ENCODE measurements around the gene ORMDL3.
"Not testable (repeated sequence)": the region's sequence is repeated elsewhere in the genome, so short reads cannot be mapped to it uniquely, and the experiment has no call there.

ORMDL3 gene

GRCh38 chr17:39923836-39924690 is 3.3 kb downstream of the ORMDL3 start:
- DNase-seq (ENCODE audit: low read depth): no peak

- DNase-seq (ENCODE audit: low read depth): no peak
Measured at GRCh38 chr17:39923230-39923629, 4.2 kb downstream of the ORMDL3 start.

- no peak for DNase-seq (ENCODE audit: low read depth)
Measured at GRCh38 chr17:39922006-39922405, 5.4 kb downstream of the ORMDL3 start.

GRCh38 chr17:39921323-39921722 is 6.1 kb downstream of the ORMDL3 start:
- no peak for DNase-seq (ENCODE audit: low read depth)

- DNase-seq (ENCODE audit: low read depth): peak; percentile 60
Measured at GRCh38 chr17:39920218-39921210, 6.9 kb downstream of the ORMDL3 start.

- no peak for DNase-seq (ENCODE audit: low read depth)
Measured at GRCh38 chr17:39919087-39919683, 8.2 kb downstream of the ORMDL3 start.

- no peak for DNase-seq (ENCODE audit: low read depth)
Measured at GRCh38 chr17:39916918-39917317, 10.5 kb downstream of the ORMDL3 start.

- DNase-seq (ENCODE audit: low read depth): no peak
Measured at GRCh38 chr17:39915559-39915958, 11.8 kb downstream of the ORMDL3 start.

GRCh38 chr17:39913989-39914388 is 13.4 kb downstream of the ORMDL3 start:
- no peak for DNase-seq (ENCODE audit: low read depth)

GRCh38 chr17:39908789-39909352 is 18.5 kb downstream of the ORMDL3 start:
- DNase-seq (ENCODE audit: low read depth): no peak

GRCh38 chr17:39904990-39905288 is 22.5 kb downstream of the ORMDL3 start:
- DNase-seq (ENCODE audit: low read depth): no peak

- no peak for DNase-seq (ENCODE audit: low read depth)
Measured at GRCh38 chr17:39903158-39903884, 24.1 kb downstream of the ORMDL3 start.

- DNase-seq (ENCODE audit: low read depth): not testable (repeated sequence)
Measured at GRCh38 chr17:39902027-39902426, 25.4 kb downstream of the ORMDL3 start.

- no peak for DNase-seq (ENCODE audit: low read depth)
Measured at GRCh38 chr17:39899215-39899614, 28.2 kb downstream of the ORMDL3 start.

- DNase-seq (ENCODE audit: low read depth): no peak
Measured at GRCh38 chr17:39898088-39898487, 29.3 kb downstream of the ORMDL3 start.

- no peak for DNase-seq (ENCODE audit: low read depth)
Measured at GRCh38 chr17:39894681-39895376, 32.6 kb downstream of the ORMDL3 start.

- DNase-seq (ENCODE audit: low read depth): no peak
Measured at GRCh38 chr17:39889200-39889599, 38.2 kb downstream of the ORMDL3 start.

- no peak for DNase-seq (ENCODE audit: low read depth)
Measured at GRCh38 chr17:39887078-39887477, 40.3 kb downstream of the ORMDL3 start.

- not testable (repeated sequence) for DNase-seq (ENCODE audit: low read depth)
Measured at GRCh38 chr17:39886102-39886501, 41.3 kb downstream of the ORMDL3 start.

- no peak for DNase-seq (ENCODE audit: low read depth)
Measured at GRCh38 chr17:39872751-39873150, 54.6 kb downstream of the ORMDL3 start.

- DNase-seq (ENCODE audit: low read depth): no peak
Measured at GRCh38 chr17:39871801-39872200, 55.6 kb downstream of the ORMDL3 start.
